RWPE2 (cell line): ENCODE measurements around the gene CDC73.

ENCODE experiments used
- ATAC-seq: fragments of 200-7000 bp; cut with Tn5 transposase; 3 replicates; pipeline ENCODE4 v1.9.1; 2021; ENCODE audit warnings: low read depth
- DNase-seq: peaks from one replicate; pipeline ENCODE4 v3.0.0-alpha.2; 2020; ENCODE audit warnings: low spot score
- H3K27ac ChIP-seq: fragments of 450-650 bp; 2 replicates; pipeline ENCODE4 v1.5.1; 2017; ENCODE audit warnings: mild to moderate bottlenecking; ENCODE audit not compliant: poor library complexity, severe bottlenecking
- H3K27me3 ChIP-seq: fragments of 250-450 bp; sonication (Bioruptor Pico); 2 replicates; pipeline ENCODE4 v1.5.1; 2021; ENCODE audit warnings: mild to moderate bottlenecking, moderate library complexity; ENCODE audit not compliant: insufficient read depth, poor library complexity, severe bottlenecking
- H3K36me3 ChIP-seq: fragments of 250-450 bp; sonication (Bioruptor Pico); 2 replicates; pipeline ENCODE4 v1.5.1; 2020; ENCODE audit warnings: low read depth, mild to moderate bottlenecking, moderate library complexity
- H3K4me1 ChIP-seq: fragments of 250-450 bp; sonication (Bioruptor Pico); 2 replicates; pipeline ENCODE4 v1.5.1; 2021; ENCODE audit warnings: mild to moderate bottlenecking, moderate library complexity; ENCODE audit not compliant: insufficient read depth, poor library complexity, severe bottlenecking
- H3K4me3 ChIP-seq: fragments of 250-450 bp; sonication (Bioruptor Pico); 2 replicates; pipeline ENCODE4 v1.5.1; 2021; ENCODE audit warnings: mild to moderate bottlenecking, moderate library complexity; ENCODE audit not compliant: severe bottlenecking
- H3K9me3 ChIP-seq: fragments of 250-450 bp; sonication (Bioruptor Pico); 2 replicates; pipeline ENCODE4 v1.5.1; 2021; ENCODE audit warnings: mild to moderate bottlenecking, moderate library complexity; ENCODE audit not compliant: severe bottlenecking
- CTCF ChIP-seq: fragments of 450-650 bp; IDR thresholded peaks from one replicate; pipeline ENCODE4 v1.5.1; 2017; ENCODE audit warnings: mild to moderate bottlenecking, moderate library complexity; ENCODE audit not compliant: poor library complexity, severe bottlenecking

The CDC73 gene

GRCh38 chr1:193256019-193256418 is 134.2 kb downstream of the CDC73 start:
- Histone ChIP-seq H3K27ac (no peak overlapping the region), H3K27me3 (no peaks in the 10 kb centered on the region), H3K36me3 (peaks cover 16% of the 10 kb centered on the region), H3K4me3 (no peak overlapping the region), H3K4me1 (no peaks in the 10 kb centered on the region), H3K9me3 (no peaks in the 10 kb centered on the region)
- no peak for TF ChIP-seq CTCF
- no peak for ATAC-seq
- no peak for DNase-seq

- Histone ChIP-seq H3K27ac (no peak overlapping the region), H3K4me3 (no peak overlapping the region), H3K27me3 (no peaks in the 10 kb centered on the region), H3K4me1 (no peaks in the 10 kb centered on the region), H3K9me3 (no peaks in the 10 kb centered on the region), H3K36me3 (peaks cover 14% of the 10 kb centered on the region)
- TF ChIP-seq CTCF: no peak
- DNase-seq: no peak
- no peak for ATAC-seq
Observed at GRCh38 chr1:193259636-193260035, 137.8 kb downstream of the CDC73 start.

GRCh38 chr1:193260056-193260745 is 138.4 kb downstream of the CDC73 start:
- ATAC-seq (no peak; the same call in 2 of the 3 replicates), DNase-seq (no peak)
- H3K4me1 ChIP-seq: no peaks in the 10 kb centered on the region
- no peak for TF ChIP-seq CTCF
- H3K9me3 ChIP-seq: no peaks in the 10 kb centered on the region
- peaks cover 14% of the 10 kb centered on the region for H3K36me3 ChIP-seq
- H3K4me3 ChIP-seq: no peak overlapping the region
- no peaks in the 10 kb centered on the region for H3K27me3 ChIP-seq
- H3K27ac ChIP-seq: no peak overlapping the region

GRCh38 chr1:193260896-193261295 is 139.1 kb downstream of the CDC73 start:
- no peak overlapping the region for H3K27ac ChIP-seq
- ATAC-seq: no peak

More at GRCh38 chr1:193260896-193261295, 139.1 kb downstream of the CDC73 start:
- Histone ChIP-seq H3K27me3 (no peaks in the 10 kb centered on the region), H3K4me1 (no peaks in the 10 kb centered on the region), H3K4me3 (no peak overlapping the region), H3K9me3 (no peaks in the 10 kb centered on the region), H3K36me3 (peaks cover 14% of the 10 kb centered on the region)
- DNase-seq: no peak
- TF ChIP-seq CTCF: no peak
